Ishikawa (cell line): Measurements from ENCODE around the gene POLR3A.

ENCODE experiments used
- CEBPB ChIP-seq: IDR thresholded peaks from 2 replicates; pipeline ENCODE4 v1.6.1; 2012
- CREB1 ChIP-seq: IDR thresholded peaks from 2 replicates; pipeline ENCODE4 v1.6.1; 2012; ENCODE audit warnings: low read depth
- EGR1 ChIP-seq: IDR thresholded peaks from 2 replicates; pipeline ENCODE4 v1.6.1; 2012
- EP300 ChIP-seq: IDR thresholded peaks from 2 replicates; pipeline ENCODE4 v1.6.1; 2012; ENCODE audit warnings: borderline replicate concordance
- FOXM1 ChIP-seq: IDR thresholded peaks from 2 replicates; pipeline ENCODE4 v1.6.1; 2012; ENCODE audit warnings: low read depth, borderline replicate concordance
- MAX ChIP-seq: IDR thresholded peaks from 2 replicates; pipeline ENCODE4 v1.6.1; 2012
- NFIC ChIP-seq: IDR thresholded peaks from 2 replicates; pipeline ENCODE4 v1.6.1; 2012
- RAD21 ChIP-seq: IDR thresholded peaks from 2 replicates; pipeline ENCODE4 v1.6.1; 2012; ENCODE audit warnings: low read depth
- REST ChIP-seq: IDR thresholded peaks from 2 replicates; pipeline ENCODE4 v1.6.1; 2012; ENCODE audit warnings: low read depth, mild to moderate bottlenecking
- TAF1 ChIP-seq: IDR thresholded peaks from 2 replicates; pipeline ENCODE4 v1.6.1; 2012; ENCODE audit warnings: low read depth, mild to moderate bottlenecking
- TCF12 ChIP-seq: IDR thresholded peaks from 2 replicates; pipeline ENCODE4 v1.6.1; 2012; ENCODE audit warnings: low read depth
- TEAD4 ChIP-seq: IDR thresholded peaks from 2 replicates; pipeline ENCODE4 v1.6.1; 2012
- YY1 ChIP-seq: IDR thresholded peaks from 2 replicates; pipeline ENCODE4 v1.6.1; 2012; ENCODE audit warnings: low read depth
- ZBTB7A ChIP-seq: IDR thresholded peaks from 2 replicates; pipeline ENCODE4 v1.6.1; 2012; ENCODE audit warnings: low read depth
- TF ChIP-seq, protein P1 (sequence below): IDR thresholded peaks from 2 replicates; pipeline ENCODE4 v1.6.1; 2012

Gene POLR3A

DNA sequence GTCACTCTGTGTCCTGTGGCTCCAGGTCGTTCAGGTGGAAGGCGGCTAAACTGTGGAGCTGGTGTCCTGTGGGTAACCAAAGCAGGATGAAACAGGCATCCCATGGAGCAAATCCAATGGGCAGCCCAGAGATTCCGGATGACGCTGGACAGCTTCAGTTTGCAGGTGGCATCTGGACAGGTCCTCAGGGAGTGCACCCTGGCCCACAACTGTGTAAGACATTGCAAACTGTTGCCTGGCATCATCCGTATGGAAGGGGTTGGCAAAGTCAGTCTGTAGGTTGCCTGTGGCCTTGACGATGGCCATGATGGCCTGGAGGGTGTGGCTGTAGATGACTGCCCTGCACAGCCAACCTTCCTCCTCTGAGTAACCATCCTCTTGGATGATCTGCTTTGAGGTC is 39.8 kb upstream of the POLR3A start:
- no peak for TF ChIP-seq EGR1
- TF ChIP-seq TEAD4: no peak
- TF ChIP-seq, protein P1, sequence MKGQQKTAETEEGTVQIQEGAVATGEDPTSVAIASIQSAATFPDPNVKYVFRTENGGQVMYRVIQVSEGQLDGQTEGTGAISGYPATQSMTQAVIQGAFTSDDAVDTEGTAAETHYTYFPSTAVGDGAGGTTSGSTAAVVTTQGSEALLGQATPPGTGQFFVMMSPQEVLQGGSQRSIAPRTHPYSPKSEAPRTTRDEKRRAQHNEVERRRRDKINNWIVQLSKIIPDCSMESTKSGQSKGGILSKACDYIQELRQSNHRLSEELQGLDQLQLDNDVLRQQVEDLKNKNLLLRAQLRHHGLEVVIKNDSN: no peak
- TF ChIP-seq TAF1: no peak
- no peak for TF ChIP-seq RAD21
- no peak for TF ChIP-seq FOXM1
- no peak for TF ChIP-seq NFIC
- no peak for TF ChIP-seq EP300
- TF ChIP-seq MAX: no peak
- no peak for TF ChIP-seq YY1
- TF ChIP-seq TCF12: no peak
- TF ChIP-seq CEBPB: no peak

DNA sequence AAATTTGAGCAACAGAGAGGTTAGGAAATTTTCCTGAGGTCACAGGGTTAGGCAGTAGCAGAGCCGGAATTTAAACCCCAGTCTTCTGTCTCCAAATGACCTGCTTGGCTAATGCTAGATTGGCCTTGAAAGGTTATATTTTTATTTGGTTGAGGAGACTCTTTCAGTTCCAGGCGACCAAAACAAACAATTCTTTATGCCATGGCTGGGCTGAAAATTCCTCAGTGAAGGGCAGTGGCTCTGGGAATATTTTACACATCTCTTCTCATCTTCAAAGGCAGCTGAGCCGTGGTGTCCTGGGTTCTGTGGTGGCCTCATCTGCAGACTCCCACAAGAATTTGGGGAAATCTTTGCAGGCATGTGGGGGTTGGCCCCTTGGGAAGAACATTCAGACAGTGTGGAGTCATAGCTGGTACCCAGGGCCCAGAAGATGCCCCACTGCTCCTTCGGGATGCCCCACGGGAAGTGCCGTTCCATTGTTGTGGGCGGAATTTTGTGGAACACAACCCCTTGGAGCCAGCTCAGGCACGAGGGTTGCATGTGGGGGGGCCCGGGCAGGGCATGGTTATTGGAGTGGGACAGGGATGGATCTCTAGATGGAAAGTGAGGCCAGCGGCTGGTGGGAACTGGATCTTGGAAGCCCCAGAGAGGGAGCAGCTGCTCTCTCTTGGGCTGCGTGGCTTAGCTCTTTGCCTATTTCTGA is 37.6 kb upstream of the POLR3A start:
- TF ChIP-seq TEAD4: no peak
- TF ChIP-seq, protein P1: no peak
- no peak for TF ChIP-seq TCF12
- no peak for TF ChIP-seq FOXM1
- no peak for TF ChIP-seq RAD21
- no peak for TF ChIP-seq REST

GRCh38 chr10:78066012-78066411 is 36.7 kb upstream of the POLR3A start:
- no peak for TF ChIP-seq CREB1
- TF ChIP-seq NFIC: peak; percentile 29; the same call in 1 of the 2 replicates

DNA sequence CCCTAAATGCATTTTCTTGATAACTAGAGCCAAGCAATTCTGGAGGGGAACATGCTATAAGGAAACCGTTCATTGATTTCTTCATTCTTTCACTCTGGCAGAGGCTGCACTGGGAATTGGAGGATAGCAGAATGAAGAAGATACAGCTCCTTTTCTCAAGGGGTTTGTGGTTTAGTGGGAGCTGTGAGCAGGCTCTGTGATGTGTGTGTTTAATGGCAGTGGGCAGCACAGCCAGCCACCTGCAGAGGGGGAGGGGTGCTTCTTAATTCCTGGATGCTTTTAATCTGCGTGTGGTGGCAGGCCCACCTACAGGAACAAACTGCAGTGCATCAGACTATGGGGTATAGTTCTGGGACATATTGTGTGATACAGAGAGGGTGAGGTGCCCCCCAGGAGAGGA is 36.3 kb upstream of the POLR3A start:
- no peak for TF ChIP-seq EGR1
- no peak for TF ChIP-seq TAF1
- TF ChIP-seq ZBTB7A: no peak

DNA sequence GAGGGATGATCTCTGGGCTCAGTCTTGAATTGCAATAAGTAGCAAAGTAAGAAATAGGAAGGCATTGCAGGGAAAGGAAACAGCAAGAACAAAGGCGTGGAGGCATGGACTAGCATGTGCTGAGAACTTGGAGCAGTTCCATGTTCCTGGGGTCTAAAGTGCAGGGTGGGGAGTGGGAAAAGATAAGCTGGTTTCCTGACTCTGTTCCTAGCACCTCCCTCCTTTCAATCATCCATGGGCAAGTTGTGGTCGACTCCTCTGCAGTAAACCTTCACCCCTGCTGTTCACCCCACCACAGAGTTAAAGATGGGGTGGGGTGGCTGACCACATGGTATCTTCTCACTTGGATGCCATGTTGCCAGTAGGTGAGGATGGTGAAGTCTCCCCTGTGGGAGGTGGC is 33.9 kb upstream of the POLR3A start:
- TF ChIP-seq TAF1 (no peak), CREB1 (no peak), NFIC (no peak), REST (no peak), MAX (no peak), FOXM1 (no peak), CEBPB (no peak), RAD21 (no peak), TCF12 (no peak), YY1 (no peak), TEAD4 (no peak), EP300 (no peak), ZBTB7A (no peak), EGR1 (no peak)
- TF ChIP-seq, protein P1: no peak

DNA sequence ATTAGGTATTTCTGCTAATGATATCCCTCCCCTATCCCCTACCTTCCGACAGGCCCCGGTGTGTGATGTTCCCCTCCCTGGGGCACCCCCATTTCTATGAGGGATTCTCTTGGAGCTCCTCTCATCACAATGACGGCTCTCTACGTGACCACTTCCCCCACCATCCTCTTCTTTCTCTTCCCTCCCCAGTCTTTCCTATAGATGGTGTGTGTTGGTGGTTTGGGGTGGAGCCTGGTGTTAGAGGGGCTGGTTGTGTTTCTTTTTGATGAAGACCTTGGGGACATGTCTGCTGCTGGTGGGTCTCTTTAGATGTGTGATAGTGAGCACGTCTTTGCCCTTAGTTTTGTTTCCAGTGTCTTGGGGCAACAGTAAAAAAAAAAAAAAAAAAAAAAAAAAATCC is 33.0 kb upstream of the POLR3A start:
- TF ChIP-seq CREB1 (no peak), YY1 (no peak), REST (no peak), MAX (no peak), EP300 (no peak), TAF1 (no peak), CEBPB (no peak), FOXM1 (no peak), ZBTB7A (no peak), NFIC (no peak), RAD21 (no peak), EGR1 (no peak), TCF12 (no peak), TEAD4 (no peak)
- TF ChIP-seq, protein P1: no peak
